ELF-1 (cell line): ENCODE measurements around the gene IQCH.
"Not testable (repeated sequence)": the region's sequence is repeated elsewhere in the genome, so short reads cannot be mapped to it uniquely, and the experiment has no call there.

Experiments used
- DNase-seq: peaks from one replicate; pipeline ENCODE4 v3.0.0-alpha.2; 2016; ENCODE audit warnings: low read depth, low spot score

IQCH gene

GRCh38 chr15:67358391-67358790 is 103.8 kb downstream of the IQCH start:
- no peak for DNase-seq

DNA sequence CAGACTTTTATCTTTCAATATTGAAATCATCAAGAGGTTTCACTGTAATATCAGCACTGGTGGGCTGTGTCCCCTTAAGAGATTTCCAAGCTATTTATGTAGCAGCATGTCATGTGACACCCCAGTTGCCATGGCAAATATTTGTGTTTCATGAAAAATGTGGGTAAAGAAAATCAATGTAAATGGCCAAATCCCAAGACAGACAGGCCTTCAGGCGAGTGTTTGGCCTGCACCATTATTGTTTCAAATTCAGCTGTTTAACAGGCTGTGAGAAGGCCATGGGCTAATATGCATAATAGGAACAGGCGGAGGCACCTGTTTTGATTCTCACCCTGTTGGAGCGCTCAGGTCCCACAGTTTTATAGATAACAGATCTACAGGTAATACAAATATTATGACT is 104.2 kb downstream of the IQCH start:
- no peak for DNase-seq

DNA sequence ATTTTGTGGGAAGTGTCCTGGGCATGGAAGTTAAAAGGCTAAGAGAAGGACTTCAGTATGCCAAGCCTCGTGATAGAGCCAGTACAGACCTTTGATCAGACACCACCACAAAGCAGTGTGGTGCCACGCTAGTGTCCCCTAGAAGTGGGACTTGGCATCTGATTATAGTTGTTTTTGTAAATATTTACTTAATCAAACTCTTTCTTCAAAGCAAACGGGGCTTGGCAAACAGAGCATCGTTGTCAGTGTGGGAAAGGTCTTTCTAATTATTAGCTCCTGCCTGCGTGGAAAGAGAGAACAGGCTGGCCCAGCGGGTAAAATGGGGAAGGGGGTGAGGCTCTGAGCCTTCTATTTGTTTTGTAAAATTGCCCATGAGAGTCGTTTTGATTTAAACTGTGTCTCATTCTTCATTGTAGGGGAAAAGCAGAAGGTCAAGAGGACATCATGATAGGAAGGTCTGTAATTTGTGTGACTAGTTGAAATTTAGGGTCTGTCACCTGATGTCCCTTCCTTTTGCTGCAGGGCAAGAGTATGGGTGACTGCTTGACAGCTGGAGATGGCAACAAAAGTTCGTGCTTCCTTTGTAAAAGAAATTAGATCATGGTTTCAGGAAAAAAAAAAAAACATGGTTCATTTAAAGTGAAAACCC is 105.0 kb downstream of the IQCH start:
- no peak for DNase-seq

DNA sequence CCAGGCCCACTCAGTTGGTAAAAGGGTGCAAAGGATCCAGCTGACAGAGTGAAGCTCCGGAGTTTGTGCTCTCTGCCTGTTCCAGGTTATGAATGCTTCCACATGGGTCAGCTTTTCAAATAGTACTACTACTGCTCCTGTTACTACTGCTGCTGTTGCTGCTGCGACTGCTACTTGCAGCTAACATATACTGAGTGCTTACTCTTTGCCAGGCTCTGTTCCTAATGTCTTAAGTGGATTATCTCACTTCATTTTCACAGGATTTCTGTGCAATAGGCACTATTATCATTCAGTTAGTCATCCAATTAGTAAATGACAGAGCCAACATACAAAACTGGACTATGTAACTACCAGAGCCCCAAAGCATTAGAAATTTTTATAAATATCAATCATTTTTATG is 106.5 kb downstream of the IQCH start:
- no peak for DNase-seq

- DNase-seq = not testable (repeated sequence)
Measured at GRCh38 chr15:67363712-67364111, 109.1 kb downstream of the IQCH start.

DNA sequence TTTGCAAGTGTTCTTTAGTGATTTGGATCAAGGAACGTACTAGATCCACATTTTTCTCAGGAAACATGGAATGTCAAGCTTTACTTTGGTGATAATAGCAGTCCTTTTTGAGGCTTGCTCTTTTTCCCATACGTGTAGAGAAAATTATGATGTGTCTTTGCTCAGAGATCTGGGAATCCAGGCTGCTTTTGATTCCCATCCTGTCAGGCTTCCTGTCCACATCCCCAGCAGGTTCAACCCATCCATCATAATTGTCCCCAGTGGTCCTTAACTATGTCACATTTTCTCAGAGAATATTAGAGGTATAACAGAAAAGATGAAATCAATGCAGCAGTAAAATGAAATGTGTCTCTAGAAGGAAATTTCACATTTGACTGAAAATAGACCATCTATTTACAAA is 111.4 kb downstream of the IQCH start:
- no peak for DNase-seq

DNA sequence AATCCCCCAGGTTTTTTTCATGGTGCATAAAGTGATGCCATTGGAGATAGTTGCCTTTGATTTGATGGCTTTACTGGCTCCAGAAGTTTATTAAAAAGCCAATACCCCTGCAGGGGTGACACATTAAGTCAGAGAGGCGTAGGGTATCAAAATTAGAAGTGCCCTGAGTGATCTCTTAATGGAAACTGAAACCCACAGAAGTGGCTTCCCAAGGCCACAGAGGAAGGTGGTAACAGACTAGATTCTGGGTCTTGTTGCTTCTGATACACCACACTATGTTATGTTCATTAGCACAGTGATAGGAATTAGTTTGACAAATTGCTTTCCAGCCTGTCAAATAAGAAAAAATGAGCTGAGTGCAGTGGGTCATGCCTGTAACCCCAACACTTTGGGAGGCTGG is 112.3 kb downstream of the IQCH start:
- no peak for DNase-seq

GRCh38 chr15:67369359-67369998 is 114.9 kb downstream of the IQCH start:
- no peak for DNase-seq

DNA sequence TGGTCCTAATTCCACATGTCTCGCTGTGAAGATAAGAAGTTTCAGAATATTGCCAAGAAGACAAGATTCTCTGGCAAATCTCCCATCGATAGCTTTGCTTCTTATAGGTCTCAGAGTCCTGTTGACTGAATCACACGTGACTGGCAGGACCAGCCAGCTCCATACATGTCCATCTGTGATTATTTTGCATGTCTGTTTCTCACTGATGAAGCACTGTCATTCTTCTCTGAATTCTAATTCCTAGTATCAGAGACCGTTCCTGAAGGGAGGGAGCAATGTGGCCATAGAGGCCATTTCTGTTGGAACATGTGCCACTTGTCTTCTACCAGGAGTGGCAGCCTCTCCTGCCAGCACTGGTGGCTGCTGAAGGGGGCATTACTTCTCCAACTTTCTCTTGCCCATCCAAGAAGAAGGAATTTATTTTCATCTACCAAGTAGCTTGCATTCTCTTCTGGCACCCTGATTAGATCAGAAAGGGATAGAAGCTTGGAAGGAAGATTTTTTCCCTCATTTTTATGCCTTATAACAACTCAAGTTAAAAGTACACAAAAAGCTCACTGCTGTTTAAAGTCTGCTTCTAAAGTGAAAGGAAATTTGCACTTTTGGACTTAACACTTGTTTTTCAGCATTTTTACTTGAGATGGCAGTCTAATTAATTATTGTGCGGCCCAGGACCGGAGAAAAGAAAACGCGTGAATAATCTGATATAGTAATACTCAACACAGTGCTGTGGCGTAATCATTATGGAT is 115.8 kb downstream of the IQCH start:
- DNase-seq = no peak

- no peak for DNase-seq
Measured at GRCh38 chr15:67372543-67372942, 118.0 kb downstream of the IQCH start.

GRCh38 chr15:67372986-67373675 is 118.5 kb downstream of the IQCH start:
- no peak for DNase-seq

DNA sequence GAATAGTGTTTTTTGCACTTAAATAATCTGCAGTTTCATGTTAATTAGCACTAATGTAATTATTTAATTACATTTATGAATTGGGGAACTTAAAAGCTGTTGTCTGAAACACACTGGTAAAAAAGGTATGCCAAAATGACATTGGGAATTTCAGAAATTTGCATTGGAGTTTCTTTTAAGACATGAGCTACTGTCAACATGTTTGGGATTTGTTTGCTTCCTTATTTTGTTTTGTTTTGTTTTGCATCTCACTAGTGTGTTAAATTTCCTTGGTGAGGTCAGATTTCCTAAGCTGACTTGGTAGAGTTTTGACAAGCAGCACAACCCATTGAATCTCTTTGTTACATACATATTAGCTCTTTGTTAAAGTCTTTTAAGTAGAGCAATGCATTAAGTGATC is 119.4 kb downstream of the IQCH start:
- DNase-seq = no peak

GRCh38 chr15:67379530-67379929 is 124.9 kb downstream of the IQCH start:
- no peak for DNase-seq

DNA sequence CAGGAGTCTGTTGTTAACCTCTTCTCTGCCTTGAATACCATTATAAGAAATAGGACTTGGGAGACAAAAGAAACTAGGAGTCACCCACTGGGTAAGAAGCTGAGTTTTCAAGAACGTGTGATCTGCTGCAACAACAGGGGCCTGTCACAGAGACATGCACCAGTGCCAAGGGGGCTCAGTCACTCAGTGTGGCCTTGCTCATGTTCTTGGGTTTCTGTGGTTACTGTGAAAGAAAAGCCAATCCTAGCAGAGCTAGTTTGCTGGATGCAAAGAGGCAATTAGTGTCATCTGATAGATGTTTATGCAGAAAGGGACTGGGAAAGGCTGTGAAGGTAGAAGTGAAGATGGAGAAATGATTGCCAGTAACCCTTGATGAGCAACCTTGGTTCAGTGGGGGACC is 126.3 kb downstream of the IQCH start:
- DNase-seq = no peak

GRCh38 chr15:67381416-67382045 is 126.9 kb downstream of the IQCH start:
- DNase-seq = no peak

- DNase-seq = no peak
Measured at GRCh38 chr15:67382723-67383122, 128.1 kb downstream of the IQCH start.

DNA sequence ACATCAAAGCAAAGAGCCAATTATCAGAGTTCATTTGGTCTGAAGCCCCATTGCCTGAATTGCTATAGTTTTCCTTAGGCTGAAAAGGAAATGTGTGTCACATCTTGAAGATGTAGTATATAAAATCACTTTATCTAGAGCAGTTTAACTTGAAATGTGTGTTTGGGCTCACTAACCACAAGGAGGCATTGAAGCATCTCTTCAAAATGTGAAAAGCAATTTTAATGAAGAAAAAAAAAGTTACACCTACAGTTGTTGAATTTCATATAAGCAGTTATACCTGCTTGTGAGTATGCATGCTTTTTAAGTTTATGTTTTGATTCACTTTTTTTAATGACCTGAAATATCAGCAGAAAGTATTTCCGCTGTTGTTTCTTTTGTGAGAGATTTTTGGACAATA is 129.3 kb downstream of the IQCH start:
- no peak for DNase-seq

DNA sequence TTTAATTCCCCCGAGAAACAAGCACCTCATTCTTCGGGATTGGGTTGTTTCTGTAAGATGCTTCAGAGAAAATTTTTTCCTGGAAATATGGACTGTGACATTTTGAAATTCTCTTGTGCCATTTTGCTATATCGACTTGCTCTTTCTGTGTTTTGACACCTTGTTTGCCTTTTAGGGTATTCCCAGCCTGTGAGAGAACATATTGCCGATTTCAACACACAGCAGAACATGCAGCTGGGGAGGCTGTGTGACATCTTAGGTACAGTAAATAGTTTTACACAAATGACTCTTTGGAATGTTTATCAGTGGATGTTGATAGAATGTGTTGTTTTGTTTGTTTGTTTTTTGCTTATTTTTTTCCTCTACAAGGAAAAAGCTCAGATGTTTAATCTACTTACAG is 130.2 kb downstream of the IQCH start:
- no peak for DNase-seq

DNA sequence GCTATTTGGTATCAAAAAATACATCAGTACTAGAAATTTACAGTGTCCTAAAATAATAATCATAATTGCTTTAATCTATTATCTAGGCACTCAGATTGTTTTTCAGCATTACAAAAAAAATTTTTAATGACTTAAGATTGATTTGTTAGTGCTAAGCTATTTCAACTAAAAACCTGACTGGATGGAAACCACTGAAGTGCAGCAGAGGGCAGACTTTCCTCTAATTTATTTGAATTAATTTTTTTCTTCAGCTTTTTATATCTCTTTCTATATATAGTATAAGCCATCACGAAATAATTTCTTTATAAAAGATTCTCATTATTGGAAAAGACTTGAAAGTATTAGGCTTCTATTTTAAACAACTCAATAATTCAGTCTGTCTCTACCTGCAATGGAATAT is 131.4 kb downstream of the IQCH start:
- no peak for DNase-seq

DNA sequence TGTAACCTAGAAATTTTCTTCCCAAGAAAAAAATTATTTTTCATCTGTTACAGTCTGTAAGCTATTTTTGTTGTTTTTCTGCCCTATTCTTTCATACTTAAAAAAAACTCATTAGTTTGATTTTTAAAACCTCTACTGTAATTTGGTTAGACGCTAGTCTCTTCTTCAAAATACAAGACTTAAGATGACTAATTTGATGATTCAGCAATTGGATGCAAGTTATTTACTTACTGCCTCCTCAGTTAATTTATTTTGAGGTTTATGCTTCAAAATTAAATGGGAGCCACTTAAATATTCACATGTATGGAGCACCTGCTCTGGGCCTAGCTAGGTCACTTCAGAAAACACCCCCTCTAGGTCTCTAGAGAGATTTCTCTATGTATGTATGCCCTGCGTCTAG is 132.4 kb downstream of the IQCH start:
- no peak for DNase-seq

DNA sequence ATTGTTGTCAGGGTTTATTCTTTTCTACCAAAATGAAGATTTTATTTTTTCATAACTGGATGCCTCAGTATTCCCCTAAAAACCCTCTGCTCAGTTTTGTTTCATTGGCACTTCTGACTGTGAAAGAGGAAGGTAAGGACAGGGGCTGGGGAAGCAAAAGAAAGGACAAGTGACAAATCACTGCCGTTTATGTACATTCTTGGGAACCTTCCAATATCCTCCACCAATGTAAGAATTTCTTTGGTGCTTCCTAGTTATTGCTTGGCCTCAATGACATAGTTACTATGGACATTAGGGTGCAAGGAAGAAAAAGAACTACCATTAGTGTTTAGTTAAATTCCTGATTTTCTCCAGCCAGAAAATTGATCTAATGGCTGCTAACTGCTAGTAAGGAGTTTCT is 135.4 kb downstream of the IQCH start:
- DNase-seq = no peak
